HG02981 (cell line): ENCODE data around the gene RNF222.
"Not testable (repeated sequence)": the region's sequence is repeated elsewhere in the genome, so short reads cannot be mapped to it uniquely, and the experiment has no call there.

Experiments used
- ATAC-seq: cut with Tn5 transposase; IDR thresholded peaks from one replicate; pipeline ENCODE4 v1.9.1; 2021; ENCODE audit warnings: mild to moderate bottlenecking, moderate library complexity; ENCODE audit not compliant: unreplicated experiment

Gene RNF222

DNA sequence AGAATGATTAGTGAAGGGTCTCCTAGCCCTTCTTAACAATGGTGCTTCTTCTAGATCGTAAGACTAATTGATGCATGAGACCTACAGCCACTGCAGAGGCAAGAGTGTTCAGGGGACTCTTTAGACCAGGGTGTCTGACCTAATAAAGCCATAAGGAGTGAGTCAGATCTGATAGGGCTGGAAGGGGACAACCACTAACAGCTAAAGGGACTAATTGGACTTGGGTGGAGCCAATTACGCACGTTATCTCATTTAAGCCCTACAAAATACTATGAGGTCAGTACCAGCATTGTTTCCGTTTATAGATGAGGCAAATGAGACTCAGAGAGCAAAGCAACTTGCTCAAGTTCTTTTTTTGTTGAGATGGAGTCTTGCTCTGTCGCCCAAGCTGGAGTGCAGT is 14.5 kb upstream of the RNF222 start:
- no peak for ATAC-seq

DNA sequence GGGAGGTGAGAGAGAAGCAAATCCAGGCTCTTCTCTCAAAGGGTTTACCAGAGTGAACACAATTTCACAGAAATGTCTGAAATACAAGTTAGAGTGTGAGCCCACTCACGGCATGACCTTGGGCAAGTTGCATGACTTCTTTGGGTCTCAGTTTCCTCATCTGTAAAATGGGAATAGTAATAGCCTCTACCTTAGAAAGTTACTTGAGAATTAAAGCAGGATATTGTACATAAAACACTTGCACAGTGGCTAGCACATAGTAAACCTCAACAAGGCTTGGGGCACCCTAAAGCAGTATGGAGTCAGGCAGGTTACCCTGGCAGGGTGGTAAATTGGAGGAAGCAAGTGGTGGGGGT is 13.2 kb upstream of the RNF222 start:
- no peak for ATAC-seq

DNA sequence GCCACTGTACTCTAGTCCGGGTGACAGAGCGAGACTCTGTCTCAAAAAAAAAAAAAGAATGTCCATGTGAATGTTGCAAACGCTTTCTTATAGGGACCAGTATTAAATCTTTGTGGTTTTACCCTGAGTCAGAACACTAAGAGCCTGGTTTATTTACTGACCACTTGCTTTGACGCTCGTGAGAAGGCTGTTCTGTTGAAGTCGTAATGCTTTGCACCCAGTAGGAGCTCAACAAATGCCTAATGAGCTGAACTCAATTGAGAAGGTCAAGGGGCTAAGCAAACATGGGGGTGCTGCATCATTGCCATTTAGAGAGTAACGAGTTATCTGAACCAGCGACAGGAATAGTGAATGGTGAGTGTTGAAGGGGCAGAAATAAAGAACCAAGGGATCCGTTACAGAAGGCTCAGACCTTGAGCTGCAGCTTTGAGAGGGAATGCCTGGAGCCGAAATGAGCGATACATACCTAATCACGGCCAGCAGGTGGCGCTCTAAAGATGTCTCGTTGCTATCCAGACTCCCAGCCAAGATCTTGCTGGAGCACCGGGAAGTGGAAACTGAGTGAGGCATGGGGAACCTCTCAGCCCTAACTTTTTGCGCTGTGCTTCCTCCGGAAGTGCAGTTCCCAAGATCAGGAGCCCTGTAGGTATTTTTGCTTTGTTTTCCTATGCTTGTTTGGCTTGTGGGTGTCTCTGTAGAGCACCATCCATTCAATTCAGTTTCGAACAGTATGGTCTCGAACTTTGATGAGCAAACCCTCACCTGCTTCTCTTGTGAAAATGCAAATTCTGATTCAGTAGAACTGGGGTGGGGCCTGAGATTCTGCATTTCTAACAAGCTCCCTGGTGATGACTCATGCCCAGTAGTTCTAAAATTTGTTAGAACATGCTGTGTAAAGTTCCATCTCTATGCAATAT is 12.6 kb upstream of the RNF222 start:
- no peak for ATAC-seq

DNA sequence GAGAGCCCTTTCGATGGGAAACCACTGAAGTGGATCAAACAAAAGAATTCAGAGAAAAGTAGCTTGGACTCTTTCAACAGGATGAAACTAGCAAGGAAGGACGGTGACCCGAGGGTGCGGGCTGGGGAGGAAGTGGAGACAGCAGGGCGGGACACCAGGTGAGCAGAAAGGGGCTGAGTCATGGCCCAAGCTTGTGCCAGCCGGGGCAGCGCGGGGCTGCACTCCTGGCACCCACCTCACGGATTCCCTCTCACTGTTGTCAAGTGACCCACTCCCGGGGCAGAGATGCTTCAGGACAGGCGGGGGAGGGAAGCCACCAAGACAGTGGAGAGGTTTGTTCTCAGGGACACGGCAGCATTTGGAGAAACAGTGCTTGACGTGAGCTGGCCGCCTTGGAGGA is 10.7 kb upstream of the RNF222 start:
- no peak for ATAC-seq

DNA sequence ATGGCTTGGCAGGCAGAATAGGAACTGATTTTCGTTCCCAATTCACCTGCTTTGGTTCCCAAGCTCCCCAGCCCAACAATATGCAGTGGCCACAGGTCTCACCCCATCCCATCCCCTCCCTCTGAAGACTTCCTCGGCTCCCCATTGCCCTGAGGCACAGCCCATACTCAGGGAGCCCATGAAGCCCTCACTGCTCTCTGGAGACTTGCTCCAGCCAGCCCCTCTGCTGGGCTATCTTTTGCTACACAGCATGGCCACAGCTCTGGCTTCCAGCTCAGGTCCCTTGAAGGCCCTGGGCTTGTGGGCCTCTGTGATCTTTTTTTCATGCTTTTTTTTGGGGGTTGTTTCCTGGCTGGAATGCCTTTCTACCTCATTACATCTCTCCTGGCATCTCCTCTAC is 8.5 kb upstream of the RNF222 start:
- no peak for ATAC-seq

DNA sequence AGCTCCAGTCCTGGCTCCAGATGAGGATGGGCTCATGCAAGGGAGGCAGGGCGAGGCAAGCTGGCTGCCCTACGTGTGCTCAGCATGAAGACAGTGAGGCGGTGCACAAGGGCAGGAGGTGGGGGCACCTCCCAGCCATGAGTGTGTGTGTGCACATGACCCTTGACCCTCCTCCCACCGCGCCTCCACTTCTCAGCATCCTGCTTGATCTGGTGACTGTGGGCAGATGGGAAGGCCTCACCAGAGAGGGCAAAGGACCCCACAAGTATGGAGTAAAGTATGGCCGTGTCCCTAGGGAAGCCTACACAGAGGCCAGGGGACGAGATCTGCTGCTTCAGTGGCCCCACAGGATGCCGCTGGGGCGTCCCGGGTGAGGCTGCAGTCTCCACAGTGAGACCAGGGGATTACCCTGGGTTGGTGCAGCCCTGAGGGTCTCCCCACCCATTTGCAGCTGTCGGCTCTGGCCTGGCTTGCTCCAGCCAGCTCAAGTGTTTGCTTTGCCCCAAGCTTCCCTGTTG is 7.9 kb upstream of the RNF222 start:
- no peak for ATAC-seq

DNA sequence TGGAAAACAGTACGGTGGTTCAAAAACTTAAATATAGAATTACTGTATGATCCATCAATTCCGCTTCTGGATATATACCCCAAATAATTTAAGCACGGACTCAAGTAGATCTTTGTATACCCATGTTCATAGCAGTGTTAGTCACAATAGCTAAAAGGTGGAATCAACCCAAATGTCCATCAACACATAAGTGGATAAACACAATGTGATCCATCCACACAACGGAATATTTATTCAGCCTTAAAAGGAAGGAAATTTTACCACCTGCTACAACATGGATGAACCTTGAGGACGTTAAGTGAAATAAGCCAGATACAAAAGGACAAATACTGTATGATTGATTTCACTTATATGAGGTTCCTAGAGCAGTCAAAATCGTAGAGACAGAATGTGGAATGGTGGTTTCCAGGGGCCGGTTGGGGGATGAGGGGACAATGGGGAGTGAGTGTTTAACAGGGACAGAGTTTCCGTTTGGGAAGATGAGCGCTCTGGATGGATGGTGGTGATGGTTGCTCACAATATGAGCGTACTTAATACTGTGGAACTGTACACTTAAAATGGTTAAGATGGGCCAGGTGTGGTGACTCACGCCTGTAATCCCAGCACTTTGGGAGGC is 5.4 kb upstream of the RNF222 start:
- ATAC-seq: no peak

DNA sequence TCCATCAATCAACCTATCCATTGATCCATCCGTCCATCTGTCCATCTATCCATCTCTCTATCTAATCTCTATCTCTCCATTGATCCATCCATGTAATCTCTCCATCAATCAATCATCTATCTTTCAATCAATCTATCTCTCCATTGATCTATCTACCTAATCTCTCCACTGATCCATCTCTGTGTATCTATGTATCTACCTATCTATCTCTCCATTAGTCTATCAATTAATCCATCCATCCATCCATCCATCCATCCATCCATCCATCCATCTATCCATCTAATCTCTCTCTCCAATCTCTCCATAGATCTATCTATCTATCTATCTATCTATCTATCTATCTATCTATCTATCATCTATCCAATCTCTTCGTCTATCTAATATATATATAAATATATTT is 3.5 kb upstream of the RNF222 start:
- no peak for ATAC-seq

DNA sequence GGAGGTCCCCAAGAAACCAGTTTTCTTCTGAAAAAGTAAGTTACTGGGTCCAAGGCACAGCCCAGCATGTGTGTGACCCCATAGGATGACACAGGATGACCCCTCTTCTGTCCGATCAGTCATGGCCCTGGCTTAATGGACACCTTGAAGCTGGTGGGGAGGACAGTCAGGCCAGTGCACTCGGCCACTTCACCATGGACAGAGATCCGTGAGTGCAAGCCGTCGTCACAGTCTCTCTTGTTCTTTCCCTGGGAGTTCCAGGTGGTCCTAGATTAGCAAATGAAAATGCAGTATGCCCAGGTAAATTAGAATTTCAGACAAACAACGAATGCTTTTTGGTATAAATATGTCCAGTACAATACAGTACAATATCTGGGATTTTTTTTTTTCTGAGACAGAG is 1.4 kb upstream of the RNF222 start:
- ATAC-seq: no peak

DNA sequence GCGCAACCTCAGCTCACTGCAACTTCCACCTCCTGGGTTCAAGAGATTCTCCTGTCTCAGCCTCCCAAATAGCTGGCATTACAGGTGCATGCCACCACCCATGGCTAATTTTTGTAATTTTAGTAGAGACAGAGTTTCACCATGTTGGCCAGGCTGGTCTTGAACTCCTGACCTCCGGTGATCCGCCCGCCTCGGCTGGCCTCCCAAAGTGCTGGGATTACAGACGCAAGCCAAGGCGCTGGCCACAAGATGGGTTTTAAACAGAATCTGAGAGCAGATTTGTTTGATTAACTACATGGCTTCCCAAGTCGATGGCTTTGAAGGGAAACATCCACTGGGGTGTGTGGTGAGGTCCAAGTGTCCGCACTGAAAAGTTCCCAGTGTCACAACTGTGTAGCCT is 3.1 kb downstream of the RNF222 start:
- ATAC-seq: not testable (repeated sequence)

DNA sequence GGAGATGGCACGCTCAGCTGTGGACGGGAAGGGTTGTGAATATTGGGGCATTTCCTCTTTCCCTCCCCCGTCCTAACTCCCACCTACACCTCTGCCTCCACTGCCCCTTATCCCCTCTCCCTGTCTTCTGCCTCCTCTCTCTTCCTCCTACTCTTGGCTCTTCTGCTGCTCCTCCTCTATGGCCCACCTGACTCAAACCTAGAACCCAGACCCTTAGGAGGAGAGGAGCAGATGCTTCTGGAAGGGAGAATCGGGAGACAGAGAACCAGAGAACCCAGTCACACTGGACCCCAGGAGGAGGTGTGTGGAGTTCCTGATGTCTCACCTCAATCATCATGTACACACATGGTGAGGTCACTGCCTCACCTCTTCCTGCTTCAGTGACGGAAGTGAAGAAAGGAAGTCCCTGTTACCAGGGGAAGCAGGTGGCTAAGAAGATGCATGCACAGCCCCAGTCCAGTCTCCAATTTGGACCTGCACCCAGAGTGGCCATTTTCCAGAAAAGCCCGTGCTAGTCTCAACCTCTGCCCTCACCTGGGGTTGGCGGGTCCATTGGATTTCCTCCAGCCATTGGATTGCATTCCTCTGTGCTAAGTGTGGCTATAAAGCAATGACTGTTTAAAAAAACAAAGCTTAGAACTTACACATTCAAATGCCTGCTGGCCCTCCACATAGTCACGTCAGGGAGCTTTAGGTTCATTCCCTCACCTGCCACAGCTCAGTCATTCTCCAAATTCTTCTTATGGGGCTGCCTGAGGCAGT is 4.0 kb downstream of the RNF222 start:
- no peak for ATAC-seq

DNA sequence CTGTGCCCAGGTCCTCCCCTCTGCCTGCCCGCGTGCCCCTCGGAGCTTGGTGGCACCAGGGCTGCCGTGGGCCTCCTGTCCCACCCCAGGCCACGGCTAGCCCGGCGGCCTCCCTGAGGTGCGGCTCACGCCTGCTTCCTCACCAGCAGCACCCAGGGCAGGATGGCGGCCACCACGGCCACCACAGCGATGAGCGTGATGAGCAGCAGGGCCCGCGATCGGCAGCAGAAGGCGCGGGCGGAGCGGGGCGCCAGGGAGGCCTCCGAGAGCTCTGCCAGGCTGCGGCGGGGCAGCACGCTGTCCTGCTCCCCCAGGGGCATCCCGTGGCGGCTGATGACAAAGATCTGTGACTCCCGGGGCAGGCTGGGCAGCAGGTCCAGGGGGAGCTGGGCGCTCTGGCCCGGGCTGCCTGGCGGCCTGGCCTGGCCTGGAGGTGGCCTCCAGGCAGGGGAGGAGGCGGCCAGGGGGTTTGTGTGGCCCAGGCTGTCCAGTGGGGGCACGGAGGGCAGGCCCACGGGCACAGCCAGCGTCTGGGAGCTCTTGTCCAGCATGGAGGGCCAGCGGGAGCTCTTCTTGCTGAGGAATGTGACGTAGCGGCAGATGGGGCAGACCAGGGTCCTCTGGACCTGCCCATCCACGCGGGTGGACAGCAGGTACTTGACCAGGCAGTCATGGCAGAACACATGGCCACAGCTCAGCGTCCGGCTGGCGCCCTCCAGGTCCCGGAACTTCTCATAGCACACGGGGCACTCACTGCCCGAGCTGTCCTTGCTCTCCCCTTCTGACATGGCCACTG is 4.8 kb downstream of the RNF222 start:
- ATAC-seq: no peak

DNA sequence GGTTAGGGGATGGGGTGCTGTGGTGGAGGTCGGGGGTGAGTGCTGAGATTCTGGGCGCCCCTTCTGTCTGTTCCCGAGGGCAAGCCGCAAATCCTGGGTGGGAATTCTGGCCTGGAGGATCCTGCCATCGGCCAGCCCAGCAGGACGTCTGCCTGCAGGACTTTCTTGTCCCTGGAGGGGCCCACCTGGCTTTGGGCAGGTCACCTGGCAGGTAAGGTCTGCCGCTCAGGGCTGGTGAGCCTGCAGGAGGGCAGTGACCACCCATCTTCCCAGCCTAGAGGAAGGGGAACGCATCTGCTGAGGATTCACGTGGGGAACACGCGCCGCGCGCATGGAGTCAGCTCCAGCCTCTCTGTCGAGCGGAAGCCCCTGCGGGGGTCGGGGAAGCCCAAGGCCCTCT is 5.4 kb downstream of the RNF222 start:
- ATAC-seq: no peak

DNA sequence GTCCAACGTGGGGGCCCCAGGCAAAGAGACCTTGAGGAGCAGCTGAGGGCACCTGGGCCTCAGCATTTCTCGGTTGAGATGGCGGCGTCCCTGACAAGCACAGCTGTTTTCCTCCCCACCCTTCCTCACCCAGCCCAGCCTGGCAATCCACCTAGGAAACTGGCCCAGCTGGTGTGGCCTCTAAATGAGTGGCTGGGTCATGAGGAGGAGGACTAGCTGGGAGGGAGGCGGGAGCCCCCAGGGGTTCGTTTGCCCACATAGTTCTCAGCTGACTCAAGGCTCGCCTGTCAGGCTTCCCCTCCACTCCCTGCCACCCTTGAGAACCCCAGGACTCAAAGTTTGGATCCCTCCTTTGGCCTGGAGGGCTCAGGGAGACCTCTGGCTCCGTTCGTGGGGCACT is 5.9 kb downstream of the RNF222 start:
- no peak for ATAC-seq

DNA sequence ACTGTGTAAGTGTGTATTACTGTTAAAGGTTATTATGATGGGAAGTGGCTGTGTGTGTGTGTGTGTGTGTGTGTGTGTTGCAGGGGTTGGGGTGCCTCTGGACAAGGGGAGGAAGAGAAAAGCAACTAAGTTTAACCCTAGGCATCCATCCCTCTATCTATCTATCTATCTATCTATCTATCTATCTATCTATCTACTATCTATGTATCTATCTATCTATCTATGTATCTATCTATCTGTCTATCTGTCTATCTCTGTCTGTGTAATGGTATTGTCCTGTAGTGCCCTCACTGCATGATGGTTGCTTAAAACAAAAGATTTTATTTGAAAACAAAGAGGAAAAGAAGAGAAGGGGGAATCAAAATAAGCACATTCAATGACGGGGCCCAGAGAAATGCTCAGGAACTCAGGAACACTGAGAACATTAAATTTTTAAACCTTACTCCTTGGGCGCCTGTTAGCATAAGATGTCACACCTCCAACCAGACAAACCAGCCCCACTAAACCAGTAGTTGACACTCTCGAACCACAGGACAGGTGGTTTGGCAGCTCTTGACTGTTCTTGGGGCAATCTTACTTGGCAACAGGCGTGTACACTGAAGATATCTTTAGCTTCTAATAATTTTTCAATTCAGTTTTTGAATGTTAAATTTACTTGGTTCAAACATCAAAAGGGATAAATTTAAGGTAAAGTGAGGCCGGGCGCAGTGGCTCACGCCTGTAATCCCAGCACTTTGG is 9.5 kb downstream of the RNF222 start:
- ATAC-seq: no peak

DNA sequence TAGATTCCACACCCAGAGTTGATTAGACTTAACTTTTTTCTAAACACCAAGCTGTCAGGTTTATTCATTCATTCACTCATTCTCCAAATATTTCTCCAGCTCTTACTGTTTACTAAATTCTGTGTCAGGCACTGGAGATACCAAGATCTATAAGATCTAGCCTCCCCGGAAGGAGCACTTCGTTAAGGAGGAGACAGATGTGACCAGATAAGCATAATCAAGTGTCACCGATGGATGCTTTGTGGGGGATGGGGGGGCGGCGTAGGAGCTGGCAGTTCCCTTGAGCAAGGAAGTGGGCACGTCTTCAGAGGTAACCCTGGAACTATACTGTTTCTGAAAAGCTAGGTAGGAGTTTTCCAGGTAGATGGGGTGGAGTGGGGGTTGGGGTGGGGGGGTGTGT is 10.8 kb downstream of the RNF222 start:
- no peak for ATAC-seq

DNA sequence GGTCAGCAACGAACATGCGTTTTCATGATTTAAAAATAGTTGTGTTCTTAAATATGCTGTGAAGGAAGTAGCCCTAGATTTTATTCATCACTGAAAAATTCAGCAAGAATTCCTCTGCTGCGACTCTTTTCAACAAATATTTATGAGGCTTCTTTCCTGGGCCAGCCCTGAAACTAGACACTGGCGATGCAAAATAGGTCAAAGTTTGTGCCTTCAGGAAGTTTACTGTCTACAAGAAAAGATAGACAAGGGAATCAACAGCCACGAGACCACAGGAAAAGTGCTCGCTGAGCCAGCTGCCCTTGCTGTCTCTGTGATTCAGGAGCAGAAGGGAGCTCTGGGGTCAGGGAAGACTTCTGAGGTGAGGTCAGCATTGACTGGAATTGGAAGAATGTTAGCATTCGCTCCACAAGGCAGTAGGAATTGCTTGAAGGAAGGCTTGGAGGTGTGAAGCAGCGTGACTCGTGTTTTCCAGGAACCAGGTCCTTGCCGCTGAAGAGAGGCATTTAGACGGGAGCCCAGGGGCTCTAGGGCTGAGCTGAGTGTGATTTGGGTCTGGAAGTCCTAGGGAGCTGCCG is 12.7 kb downstream of the RNF222 start:
- ATAC-seq: no peak

DNA sequence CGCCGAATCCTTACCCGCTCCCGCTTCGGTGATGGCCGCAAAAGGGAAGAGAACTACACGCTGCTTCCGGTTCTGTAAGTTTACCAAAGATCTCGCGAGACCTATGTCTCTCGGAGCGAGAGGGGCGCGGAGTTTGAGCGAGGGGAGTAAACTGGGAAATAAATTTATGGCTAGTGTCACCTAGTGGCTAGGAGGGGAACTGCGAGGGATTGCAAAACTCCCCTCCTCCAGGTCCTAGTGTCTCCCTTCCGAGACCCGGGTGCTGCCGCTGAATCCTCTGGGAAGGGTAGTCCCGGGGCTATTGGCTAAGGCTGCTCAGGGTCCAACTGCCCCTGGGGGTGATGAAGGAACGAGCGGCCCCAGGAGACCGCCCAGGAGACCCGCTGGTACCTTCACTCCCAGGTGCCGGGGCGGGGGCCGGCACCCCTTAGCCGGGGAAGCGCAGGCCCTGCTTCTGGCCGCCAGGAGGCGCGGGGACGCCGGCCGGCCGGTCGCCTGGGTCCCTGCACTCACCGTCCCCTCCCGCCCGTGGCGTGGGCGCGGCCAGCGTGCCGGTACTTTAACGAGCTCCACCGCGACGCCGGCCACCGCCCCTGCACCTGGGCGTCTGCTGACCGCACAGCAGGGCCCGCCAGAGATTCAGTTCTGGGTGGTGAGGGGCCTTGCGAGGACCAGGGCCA is 14.3 kb downstream of the RNF222 start, which contains the start of gene RPL26:
Gene RPL26 (minus strand): TSS at position 51 of the 680 bp plus-strand sequence. CDS start 883 bp downstream, outside the sequence.
- ATAC-seq: peak; percentile 79

DNA sequence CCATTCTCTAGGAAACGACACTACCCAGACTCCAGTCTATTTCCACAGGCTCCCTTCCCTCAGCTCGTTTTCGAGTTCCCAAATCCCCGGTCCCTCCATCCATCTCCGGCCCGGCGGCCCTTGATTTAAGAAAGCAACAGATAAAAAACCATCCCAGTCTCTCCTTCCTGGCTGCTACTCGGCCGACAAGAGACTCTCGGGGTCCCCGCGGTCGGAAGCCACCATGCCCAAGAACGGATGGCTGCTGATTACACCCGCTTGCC is 14.8 kb downstream of the RNF222 start:
- no peak for ATAC-seq
